ENCODE data around the gene FCRL1. TPM values are rescaled to one million over a fixed set of nuclear protein-coding genes. Genes with fewer than 3 reads are reported as not detected.

Gene FCRL1
- total and polyA plus RNA-seq, 2 of the 8 experiments (the other 6 are each of a cell fraction or from before 2014, with no cell fraction given), result not detected

DNA sequence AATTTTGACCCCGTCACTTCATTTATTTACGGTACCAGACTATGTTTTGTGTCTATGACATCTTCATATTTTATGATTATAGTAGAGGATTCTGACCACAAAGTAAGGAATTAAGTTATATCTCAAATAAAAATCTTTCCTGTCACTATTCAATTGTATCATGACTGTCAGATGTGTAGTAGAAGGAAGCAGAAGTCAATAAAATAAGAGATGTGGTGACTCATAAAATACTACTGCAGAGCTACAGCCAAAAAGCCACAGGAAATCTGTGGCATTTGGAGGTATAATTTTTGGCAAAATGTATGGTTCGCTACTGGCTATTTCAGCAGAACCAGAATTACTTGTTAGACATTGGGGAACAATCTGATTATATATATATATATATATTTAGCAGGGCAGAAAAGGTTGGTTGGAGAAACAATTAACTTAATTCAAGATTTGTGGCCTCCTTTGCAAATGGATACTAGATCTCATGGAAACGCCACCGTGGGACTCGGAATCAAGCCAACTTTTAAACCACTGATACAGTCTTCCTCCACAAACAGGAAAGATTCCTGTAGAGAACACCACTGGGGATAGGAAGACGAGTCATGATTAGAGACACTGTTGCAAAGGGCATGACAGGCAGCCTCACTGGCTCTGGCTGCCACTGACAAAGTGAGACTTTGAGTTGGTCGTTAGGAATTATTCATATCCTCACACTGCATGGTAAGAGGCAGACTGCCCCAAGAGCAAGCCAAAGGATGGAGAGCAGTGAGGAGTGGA lies 48.1 kb downstream of the FCRL1 start:
- CTCF ChIA-PET (ENCODE audit: partially characterized antibody), result interaction anchor here (0.6 to 4.7 kb wide), 26 partner anchors 8 to 386 kb away, joined by 3 to 21 read pairs (median 3); no protein-coding TSS in a partner anchor
- no peaks in the 10 kb centered on the region; a peak in 1 of 7 replicates for H3K27me3 ChIP-seq (replicated peaks in 1 of 4; ENCODE audit: control insufficient read depth in 3 of 4, extremely low read depth in 1 of 4, insufficient read depth in 3 of 4, low read length in 3 of 4)
- H3K56ac ChIP-seq (replicated peaks; ENCODE audit: insufficient read length, low read depth, low read length), result no peak overlapping the region
- no peak overlapping the region for H3K23ac ChIP-seq (ENCODE audit: insufficient read length)
- H4K91ac ChIP-seq (replicated peaks; ENCODE audit: insufficient read length, low read length), result no peak overlapping the region
- H2AK5ac ChIP-seq (ENCODE audit: low read depth, low read length), result no peak overlapping the region
- H3K18ac ChIP-seq (ENCODE audit: extremely low read depth, low read length), result no peak overlapping the region
- POLR2A ChIA-PET (ENCODE audit: partially characterized antibody), result no interaction called here
- H4K5ac ChIP-seq (ENCODE audit: insufficient read length, low read depth, low read length), result no peak overlapping the region
- H4K8ac ChIP-seq (ENCODE audit: extremely low read depth, insufficient read depth, low read length), result no peak overlapping the region
- 84% methylated on average over 8 of the region's 8 CpGs; no CpG with 5 or more reads in 1 of the 2 experiments for WGBS, 2 experiments (ENCODE audit: extremely low coverage in 1 of 2, insufficient coverage in 1 of 2, insufficient read length in 1 of 2, insufficient replicate concordance in 2 of 2, low coverage in 1 of 2, low lambda C conversion rate in 2 of 2, missing lambda C conversion rate in 1 of 2)
- no peak overlapping the region for H3K14ac ChIP-seq (ENCODE audit: insufficient read length)
- H3K23me2 ChIP-seq (ENCODE audit: low read depth, low read length), result no peaks in the 10 kb centered on the region
- no peak for DNase-seq (ENCODE audit: low read depth in 1 of 2, low spot score in 2 of 2)
- no peak overlapping the region for H2BK12ac ChIP-seq (ENCODE audit: low read depth, low read length)
- no peak for TF ChIP-seq RXRA (IDR thresholded peaks at IDR 0.05; ENCODE audit: insufficient read depth, low read depth, low read length)
- TF ChIP-seq YY1 (IDR thresholded peaks at IDR 0.05; ENCODE audit: low read depth, low read length), result no peak
- no peaks in the 10 kb centered on the region for H3K36me3 ChIP-seq (ENCODE audit: control insufficient read depth in 2 of 4, insufficient read depth in 4 of 4, low read length in 3 of 4)
- no peak overlapping the region for H2BK20ac ChIP-seq (ENCODE audit: low read length)
- no peak overlapping the region for H3K4me3 ChIP-seq (ENCODE audit: extremely low read depth in 1 of 4, insufficient read depth in 2 of 4, low read depth in 3 of 4, low read length in 4 of 4)
- no peak overlapping the region for H3K27ac ChIP-seq (ENCODE audit: low read depth, low read length)
- no peaks in the 10 kb centered on the region for H4K20me1 ChIP-seq (replicated peaks in 1 of 2; ENCODE audit: control insufficient read depth in 1 of 2, insufficient read depth in 2 of 2, low read length in 2 of 2)
- no peak overlapping the region for H2BK120ac ChIP-seq (replicated peaks; ENCODE audit: low read depth, low read length)
- no peaks in the 10 kb centered on the region for H3K79me1 ChIP-seq (ENCODE audit: low read depth, low read length)
- no peak overlapping the region for H2AFZ ChIP-seq (ENCODE audit: low read length)
- H2BK15ac ChIP-seq (ENCODE audit: low read length), result no peak overlapping the region
- no peak for FAIRE-seq
- no peaks in the 10 kb centered on the region for H3K9me3 ChIP-seq (ENCODE audit: insufficient read depth in 2 of 2, low read depth in 1 of 2, low read length in 1 of 2)
- H3K4me1 ChIP-seq (replicated peaks in 1 of 4; ENCODE audit: control insufficient read depth in 3 of 4, insufficient read depth in 4 of 4, low read length in 3 of 4), result no peaks in the 10 kb centered on the region
- no peak overlapping the region for H2BK5ac ChIP-seq (ENCODE audit: low read depth, low read length)
- no peaks in the 10 kb centered on the region for H3K79me2 ChIP-seq (ENCODE audit: control insufficient read depth in 1 of 2, insufficient read depth in 2 of 2, low read length in 2 of 2)
- no peak overlapping the region for H3K9ac ChIP-seq (replicated peaks in 1 of 4; ENCODE audit: extremely low read depth in 1 of 4, low read depth in 3 of 4, low read length in 3 of 4)
- no peak overlapping the region for H3K4ac ChIP-seq (replicated peaks; ENCODE audit: insufficient read length, low read depth, low read length)
- H3K4me2 ChIP-seq (ENCODE audit: insufficient read depth in 1 of 2, low read depth in 2 of 2, low read length in 2 of 2), result no peak overlapping the region

All from H1 (cell line).